Omental fat pad (tissue), 4 donors: Measurements from ENCODE around the gene SPATA21. TPM values are rescaled to one million over a fixed set of nuclear protein-coding genes. Genes with fewer than 3 reads are reported as not detected.

Source experiments
- ATAC-seq: fragments of 150-250 bp; one replicate; pipeline ENCODE4 v1.9.1; 2016; ENCODE audit warnings: mild to moderate bottlenecking, moderate library complexity; ENCODE audit not compliant: low FRiP score
- DNase-seq: peaks from one replicate; pipeline ENCODE4 v3.0.0-alpha.2; 2019; ENCODE audit warnings: low spot score
- CTCF ChIP-seq, 3 donors: fragments of 450-650 bp; IDR thresholded peaks; one replicate each; pipeline ENCODE4 v1.5.1; 2016 to 2017; ENCODE audit warnings: antibody characterized with exemption in 3 of 3, mild to moderate bottlenecking in 3 of 3, moderate library complexity in 2 of 3
- total RNA-seq, 4 donors: library from RNA; depleted of rRNA; stranded (reverse); fragments of >200 nt; gene quantifications; one replicate each; pipeline ENCODE4 v1.1.0, GENCODE V29; 2016

The SPATA21 gene
- total RNA-seq, 4 donors from 2014 or later: not detected

DNA sequence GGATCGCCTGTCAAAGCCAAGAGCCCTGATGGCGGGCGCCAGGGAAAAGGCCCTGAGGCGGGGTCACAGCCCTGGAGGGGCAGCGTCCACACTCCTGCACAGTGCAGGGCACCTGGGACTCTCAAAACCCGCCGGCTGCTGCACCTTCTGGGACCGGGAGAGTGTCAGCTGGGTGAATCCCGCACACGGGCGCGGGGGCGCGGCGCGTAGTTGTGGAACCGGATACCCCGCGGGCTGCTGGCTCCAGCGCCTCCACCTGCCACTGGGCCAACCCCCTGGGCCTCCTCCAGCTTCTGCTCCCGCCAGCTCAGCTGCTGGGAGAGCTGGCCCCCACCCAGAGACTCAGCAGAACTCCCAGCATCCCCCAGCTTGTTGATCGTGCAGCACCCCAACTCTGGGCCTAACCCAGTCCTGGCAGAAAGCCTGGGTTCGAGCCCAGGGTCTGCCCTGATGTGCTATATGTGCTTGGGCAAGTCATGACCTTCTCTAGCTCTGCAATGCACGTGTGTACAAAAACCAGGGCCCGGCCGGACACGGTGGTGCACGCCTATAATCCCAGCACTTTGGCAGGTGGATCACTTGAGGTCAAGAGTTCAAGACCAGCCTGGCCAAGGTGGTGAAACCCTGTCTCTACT is 37.1 kb upstream of the SPATA21 start:
- ATAC-seq: no peak
- no peak for DNase-seq
- TF ChIP-seq CTCF (IDR thresholded peaks at IDR 0.05): no peak

- no peak for DNase-seq
- no peak for TF ChIP-seq CTCF (IDR thresholded peaks at IDR 0.05)
- ATAC-seq: no peak
Measured at GRCh38 chr1:16468558-16468957, 31.3 kb upstream of the SPATA21 start.

- no peak for DNase-seq
- no peak for ATAC-seq
- no peak for TF ChIP-seq CTCF (IDR thresholded peaks at IDR 0.05)
Measured at GRCh38 chr1:16464917-16465625, 27.8 kb upstream of the SPATA21 start.

DNA sequence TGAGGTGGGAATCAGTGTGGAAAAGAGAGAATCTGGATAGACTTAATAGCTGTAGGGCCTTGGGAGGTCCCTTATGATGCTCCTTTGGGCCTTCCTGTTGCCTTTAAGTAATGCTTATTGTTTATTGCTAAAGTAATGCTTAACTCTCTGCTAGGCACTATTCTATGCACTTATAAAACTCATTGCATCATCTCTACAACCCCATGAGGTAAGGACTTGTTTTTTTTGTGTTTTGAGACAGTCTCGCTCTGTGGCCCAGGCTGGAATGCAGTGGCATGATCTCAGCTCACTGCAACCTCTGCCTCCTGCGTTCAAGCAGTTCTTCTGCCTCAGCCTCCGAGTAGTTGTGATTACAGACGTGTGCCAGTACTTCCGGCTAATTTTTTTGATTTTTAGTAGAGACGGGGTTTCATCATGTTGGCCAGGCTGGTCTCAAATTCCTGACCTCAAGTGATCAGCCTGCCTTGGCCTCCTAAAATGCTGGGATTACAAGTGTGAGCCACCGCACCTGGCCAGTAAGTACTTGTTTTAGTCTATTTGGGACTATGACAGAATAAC is 25.6 kb upstream of the SPATA21 start:
- no peak for ATAC-seq
- no peak for DNase-seq
- TF ChIP-seq CTCF (IDR thresholded peaks at IDR 0.05): no peak

DNA sequence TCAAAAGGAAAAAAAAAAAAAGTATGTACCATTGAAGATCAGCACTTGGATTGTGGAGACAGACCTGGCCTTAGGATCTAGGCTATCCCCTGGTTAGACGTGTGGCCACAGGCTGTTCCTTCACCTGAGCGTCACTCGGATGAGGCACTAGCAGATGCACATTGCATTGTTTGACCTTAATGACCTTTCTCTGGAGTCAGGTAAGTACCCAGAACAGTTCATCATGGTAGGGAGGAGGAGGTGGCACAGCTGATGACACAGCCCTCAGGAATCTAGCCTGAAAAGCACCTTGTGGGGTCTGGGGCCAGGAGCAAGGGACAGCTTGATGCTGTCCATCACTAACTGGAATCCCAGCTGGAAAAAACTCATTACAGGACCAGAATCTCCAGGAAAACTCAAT is 24.5 kb upstream of the SPATA21 start:
- DNase-seq (no peak), ATAC-seq (no peak)
- no peak for TF ChIP-seq CTCF (IDR thresholded peaks at IDR 0.05)

GRCh38 chr1:16459352-16459925 is 22.2 kb upstream of the SPATA21 start:
- TF ChIP-seq CTCF (IDR thresholded peaks at IDR 0.05): no peak
- ATAC-seq (no peak), DNase-seq (no peak)
